ENCODE results near the gene LHFPL2. TPM values are rescaled to one million over a fixed set of nuclear protein-coding genes. Genes with fewer than 3 reads are reported as not detected.
A peak's percentile ranks its signal among the peaks of the same experiment; 100 is the strongest.
"Not testable (repeated sequence)": the region's sequence is repeated elsewhere in the genome, so short reads cannot be mapped to it uniquely, and the experiment has no call there.

Gene LHFPL2
- total RNA-seq, 2 donors from 2014 or later, result 46.5 to 59.1 TPM

DNA sequence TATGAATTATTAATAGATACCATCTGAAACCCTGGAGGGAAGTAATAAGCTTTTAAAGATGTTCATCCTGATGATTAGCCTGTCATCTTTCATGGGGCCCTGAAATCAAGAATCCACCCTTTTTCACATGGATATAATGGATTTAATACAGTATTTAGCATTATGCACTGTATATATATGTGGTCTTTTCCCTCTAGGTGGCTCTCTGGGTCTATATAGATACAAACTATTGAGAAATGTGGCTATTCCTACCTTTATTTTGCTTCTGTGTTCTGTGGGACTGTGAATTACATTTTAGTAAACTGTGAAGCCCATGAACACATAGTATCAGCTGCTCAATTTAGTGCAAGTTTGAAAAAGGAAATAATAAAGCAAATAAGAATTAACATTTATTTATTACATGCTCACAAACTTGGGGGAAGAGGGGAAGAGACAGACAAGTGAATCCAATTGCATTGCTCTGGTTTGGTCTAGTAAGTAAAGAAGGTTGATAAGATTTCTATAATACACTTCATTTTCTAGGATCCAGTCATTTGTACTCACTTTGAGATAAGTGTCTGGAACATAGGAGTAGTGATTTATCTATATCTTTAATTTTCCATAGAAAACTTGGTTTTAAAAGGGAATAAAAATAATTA lies 176.0 kb downstream of the LHFPL2 start:
- intact Hi-C loops (cut with DNase I, micrococcal nuclease), result no loop called here
- no peak for ATAC-seq
- DNase-seq, result no peak

DNA sequence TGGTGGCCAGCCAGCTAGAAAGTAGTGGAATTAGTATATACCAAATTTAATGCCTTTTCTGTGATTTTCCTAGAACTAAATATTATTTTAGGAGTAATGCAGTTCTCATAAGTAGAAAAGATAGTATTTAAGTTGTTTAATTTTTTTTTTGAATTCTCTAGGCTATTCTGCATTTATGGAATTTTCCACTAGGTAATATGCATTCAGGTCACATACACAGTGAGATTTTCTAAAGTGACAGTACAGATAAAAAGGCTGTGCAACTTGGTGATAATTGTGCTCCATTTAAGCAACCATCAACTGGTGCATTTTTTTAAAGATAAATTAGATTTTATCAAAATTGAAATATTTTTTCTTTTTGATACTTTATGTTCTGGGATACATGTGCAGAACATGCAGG lies 176.7 kb downstream of the LHFPL2 start:
- DNase-seq, result no peak
- intact Hi-C loops (cut with DNase I, micrococcal nuclease), result no loop called here
- no peak for ATAC-seq

DNA sequence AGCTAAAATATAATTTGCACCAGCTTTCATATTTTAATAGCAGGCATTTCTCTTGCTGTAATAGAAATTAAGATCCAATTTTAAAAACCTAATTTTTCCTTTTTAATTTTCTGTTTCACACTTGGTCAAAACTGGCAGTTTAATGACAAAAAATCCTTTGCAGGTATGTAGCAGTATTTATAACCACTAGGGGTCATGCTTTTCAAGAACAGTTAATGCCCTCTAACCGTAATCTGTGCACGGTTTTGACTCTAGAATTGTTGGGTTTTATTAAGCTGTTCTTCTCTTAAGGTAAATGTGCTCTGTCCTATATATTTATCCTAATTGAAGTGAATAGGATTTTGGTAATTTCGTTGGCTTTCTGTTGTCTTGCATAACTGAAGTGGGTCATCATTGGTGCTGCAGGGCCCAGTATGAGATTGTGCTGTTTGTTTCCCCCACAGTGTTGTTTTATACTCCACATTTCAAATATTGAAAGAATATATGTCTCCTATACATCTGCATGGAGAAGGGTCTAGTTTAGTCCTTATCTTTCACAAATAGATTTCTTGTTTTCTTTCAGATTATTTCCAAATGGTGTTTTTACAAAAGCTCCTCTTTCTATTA lies 180.7 kb downstream of the LHFPL2 start:
- no peak for DNase-seq

DNA sequence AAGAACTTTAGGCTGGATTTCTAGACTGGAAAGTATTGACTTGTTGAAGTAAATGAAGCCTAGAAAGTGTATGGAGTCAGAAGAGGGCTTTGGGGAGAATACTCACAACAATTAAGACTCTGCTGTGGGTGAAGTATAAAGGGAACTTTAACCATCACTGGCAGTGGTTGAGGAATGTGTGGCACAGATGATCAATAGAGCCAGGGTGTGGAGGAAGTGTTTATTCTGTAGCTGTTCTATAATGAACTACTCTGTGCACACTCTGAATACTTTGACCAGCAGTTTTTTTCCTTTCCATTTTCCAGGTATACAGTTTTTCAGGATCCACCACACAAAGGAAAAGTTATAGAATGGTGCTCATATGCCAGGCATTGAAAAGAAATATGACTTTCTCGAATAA lies 181.4 kb downstream of the LHFPL2 start:
- ATAC-seq, result peak; percentile 95
- intact Hi-C loops (cut with DNase I, micrococcal nuclease), result loop anchor here in 1 of 2 donors (5.0 kb wide), 2 partner anchors 65 to 495 kb away; no protein-coding TSS in a partner anchor
- no peak for DNase-seq

More for the DNA sequence above, 180.7 kb downstream of the LHFPL2 start:
- intact Hi-C loops (cut with DNase I, micrococcal nuclease), result loop anchor here in 1 of 2 donors (5.0 kb wide), 2 partner anchors 64 to 494 kb away; no protein-coding TSS in a partner anchor
- peak; percentile 79 for ATAC-seq

DNA sequence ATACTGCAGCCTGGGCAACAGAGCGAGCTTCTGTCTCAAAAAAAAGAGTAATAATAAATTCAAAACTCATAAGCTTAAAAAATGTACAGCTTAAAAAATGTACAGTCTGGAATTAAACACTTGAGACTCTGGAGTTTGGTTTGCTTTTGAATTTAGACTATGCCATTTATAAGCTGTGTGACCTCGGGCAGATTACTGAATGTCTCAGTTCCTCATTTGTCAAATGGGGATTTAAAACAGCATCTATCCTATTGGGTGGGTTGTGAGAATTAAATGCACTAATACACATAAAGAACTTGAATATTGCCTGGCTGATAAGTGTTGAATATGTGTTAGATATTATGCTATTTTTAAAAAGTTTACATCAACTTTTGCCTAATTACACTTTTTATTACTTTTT lies 189.7 kb downstream of the LHFPL2 start:
- DNase-seq (no peak), ATAC-seq (no peak)
- intact Hi-C loops (cut with DNase I, micrococcal nuclease), result no loop called here

DNA sequence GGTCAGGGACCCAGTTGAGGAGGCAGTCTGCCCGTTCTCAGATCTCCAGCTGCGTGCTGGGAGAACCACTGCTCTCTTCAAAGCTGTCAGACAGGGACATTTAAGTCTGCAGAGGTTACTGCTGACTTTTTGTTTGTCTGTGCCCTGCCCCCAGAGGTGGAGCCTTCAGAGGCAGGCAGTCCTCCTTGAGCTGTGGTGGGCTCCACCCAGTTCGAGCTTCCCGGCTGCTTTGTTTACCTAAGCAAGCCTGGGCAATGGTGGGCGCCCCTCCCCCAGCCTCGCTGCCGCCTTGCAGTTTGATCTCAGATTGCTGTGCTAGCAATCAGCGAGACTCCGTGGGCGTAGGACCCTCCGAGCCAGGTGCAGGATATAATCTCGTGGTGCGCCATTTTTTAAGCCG lies 191.1 kb downstream of the LHFPL2 start:
- intact Hi-C loops (cut with DNase I, micrococcal nuclease); DNase-seq; ATAC-seq: not testable (repeated sequence)

DNA sequence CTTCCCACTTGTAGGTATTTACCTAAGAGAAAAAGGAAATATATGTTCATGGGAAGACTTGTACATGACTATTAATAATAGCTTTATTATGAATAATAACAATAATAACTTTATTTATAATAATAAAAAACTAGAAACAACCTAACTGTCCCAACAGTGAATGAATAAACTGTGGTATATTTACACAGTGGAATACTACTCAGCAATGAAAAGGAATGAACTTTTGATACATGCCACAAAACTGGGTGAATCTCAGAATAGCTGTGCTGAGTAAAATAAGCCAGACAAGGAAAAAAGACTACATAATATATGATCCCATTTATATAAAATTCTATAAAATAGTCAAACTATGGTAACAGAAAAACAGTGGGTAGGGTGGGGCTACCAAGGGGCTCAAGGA lies 199.5 kb downstream of the LHFPL2 start:
- DNase-seq, result no peak
- no peak for ATAC-seq
- intact Hi-C loops (cut with DNase I, micrococcal nuclease), result no loop called here

DNA sequence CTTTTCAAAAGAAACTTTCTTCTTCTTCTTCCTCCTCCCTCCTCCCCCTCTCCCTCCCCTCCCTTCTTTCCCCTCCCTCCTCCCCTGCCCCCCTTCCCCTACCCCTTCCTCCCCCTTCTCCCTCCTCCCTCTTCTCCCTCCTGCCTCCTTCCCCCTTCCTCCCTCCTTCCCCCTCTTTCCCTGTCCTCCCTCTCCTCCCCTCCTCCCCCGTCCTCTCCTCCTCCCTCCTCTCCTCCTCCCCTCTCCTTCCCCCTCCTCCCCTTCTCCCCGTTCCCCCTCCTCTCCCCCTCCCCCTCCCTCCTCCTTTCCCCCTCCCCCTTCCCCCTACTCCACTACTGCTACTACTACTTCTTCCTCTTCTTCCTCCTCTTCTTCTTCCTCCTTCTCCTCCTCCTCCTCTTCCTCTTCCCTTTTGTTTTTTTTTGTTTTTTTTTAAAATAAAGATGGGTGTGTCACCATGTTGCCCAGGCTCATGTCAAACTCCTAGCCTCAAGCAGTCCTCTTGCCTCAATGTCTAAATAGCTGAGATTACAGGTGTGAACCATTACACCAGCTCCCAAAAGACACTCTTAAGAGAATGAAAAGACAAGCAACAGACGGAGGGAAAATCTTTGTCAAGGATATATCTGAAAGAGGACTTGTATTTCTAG lies 200.7 kb downstream of the LHFPL2 start:
- DNase-seq (no peak), ATAC-seq (no peak)
- intact Hi-C loops (cut with DNase I, micrococcal nuclease), result no loop called here
